Medulla oblongata (tissue), 1 donor: Measurements from ENCODE around the gene C10orf67.
"Not testable (repeated sequence)": the region's sequence is repeated elsewhere in the genome, so short reads cannot be mapped to it uniquely, and the experiment has no call there.

Experiments
- DNase-seq: peaks from one replicate; pipeline ENCODE4 v3.0.0-alpha.2; 2015; ENCODE audit errors: extremely low spot score

Gene C10orf67

GRCh38 chr10:23344241-23344841, at the start of gene C10orf67:
Gene C10orf67, minus strand, starts transcription at chr10:23344797. Its CDS starts 23 bp downstream, at chr10:23344774.
- DNase-seq = peak; percentile 68

- DNase-seq = no peak
Observed at GRCh38 chr10:23391821-23392220, 47.2 kb upstream of the C10orf67 start.

DNA sequence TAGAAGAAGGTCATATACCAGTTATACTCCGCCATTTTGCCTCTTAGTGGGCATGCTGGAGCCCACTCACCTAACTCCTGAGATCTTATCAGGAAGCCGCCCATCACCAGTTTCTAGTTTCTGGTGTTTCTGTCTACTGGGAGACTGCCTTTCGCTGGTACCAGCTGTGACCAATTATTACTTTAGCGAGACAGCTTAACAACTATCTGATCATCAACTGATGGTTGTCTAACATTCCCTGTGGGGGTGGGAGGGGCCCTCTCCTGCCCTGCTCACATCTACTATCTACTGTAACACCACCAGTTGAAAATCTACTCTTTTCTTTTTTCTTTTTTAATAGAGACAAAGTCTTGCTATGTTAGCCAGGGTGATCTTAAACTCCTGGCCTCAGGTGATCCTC, 46.2 kb upstream of the C10orf67 start:
- no peak for DNase-seq

- not testable (repeated sequence) for DNase-seq
Observed at GRCh38 chr10:23390408-23390807, 45.8 kb upstream of the C10orf67 start.

DNA sequence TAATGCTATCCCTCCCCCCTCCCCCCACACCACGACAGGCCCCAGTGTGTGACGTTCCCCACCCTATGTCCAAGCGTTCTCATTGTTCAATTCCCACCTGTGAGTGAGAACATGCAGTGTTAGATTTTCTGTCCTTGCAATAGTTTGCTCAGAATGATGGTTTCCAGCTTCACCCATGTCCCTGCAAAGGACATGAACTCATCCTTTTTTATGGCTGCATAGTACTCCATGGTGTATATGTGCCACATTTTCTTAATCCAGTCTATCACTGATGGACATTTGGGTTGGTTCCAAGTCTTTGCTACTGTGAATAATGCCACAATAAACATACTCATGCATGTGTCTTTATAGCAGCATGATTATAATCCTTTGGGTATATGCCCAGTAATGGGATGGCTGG, 42.9 kb upstream of the C10orf67 start:
- not testable (repeated sequence) for DNase-seq

DNA sequence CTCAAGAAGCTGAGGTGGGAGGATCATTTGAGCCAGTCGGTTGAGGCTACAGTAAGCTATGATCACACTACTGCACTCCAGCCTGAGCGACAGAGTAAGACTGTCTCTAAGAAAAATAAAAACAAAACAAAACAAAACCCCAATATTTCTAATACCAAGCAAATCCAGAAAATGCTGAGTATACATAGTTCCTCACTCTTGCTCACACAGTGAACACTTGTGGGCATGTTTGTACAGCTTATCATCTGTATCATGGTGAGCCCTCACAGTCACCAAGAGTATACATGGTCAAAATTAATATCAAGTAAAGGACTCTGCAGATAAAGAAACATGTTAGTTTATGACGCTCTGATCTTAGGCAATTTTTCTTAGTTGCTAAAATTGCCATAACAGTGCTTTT, 41.5 kb upstream of the C10orf67 start:
- no peak for DNase-seq

DNA sequence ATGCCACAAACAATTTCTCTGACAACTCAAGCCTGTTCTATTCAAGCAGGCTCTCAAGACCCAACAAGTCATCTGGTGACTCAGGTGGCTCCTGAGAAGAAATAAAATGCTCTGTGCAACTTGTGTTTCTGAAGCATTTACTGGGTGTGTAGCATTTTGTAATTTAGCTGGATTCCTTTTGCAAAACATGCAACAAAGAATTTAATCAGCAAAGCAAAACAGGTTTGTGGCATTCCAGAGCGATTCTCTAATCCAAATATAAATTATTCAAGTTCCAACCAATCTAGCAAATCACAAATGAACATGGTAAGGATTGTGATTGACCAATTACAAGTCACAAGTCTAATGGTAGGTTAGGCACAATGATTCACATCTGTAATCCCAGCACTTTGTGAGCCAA, 39.8 kb upstream of the C10orf67 start:
- DNase-seq = no peak

GRCh38 chr10:23383637-23384036, 39.0 kb upstream of the C10orf67 start:
- DNase-seq = no peak

DNA sequence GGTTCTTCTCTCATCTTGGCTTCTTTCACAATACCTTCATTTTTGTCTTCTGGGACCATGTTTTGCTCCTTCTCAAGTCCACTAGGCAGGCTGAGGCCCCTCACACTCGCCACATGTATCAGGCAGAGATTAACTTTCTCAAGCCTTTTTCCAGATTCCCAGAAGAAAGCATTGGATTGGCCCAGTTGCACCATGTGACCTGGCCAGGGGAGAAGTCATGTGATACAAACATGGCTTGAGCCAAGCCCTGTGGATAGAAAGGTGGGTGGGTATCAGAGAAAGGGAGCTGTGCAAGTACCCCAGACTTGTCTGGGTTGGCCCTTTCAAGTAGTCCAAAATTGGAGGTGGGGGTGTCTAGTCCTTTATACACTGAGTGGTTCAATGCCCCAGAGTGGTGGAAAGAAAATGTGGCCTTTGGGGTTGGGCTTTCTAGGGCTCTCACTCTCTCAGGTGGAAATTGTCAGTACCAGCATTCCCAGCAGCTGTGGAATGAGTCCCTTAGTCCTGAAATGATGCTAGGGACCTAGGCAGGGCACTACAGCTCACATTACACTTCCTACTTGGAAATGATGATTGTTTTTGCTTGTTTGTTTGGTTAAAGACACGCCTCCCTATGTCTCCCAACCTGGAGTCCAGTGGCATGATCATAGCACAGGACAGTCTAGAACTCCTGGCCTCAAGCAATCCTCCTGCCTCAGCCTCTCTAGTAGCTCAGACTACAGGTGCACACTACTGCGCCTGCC, 36.9 kb upstream of the C10orf67 start:
- no peak for DNase-seq

GRCh38 chr10:23379686-23380085, 35.1 kb upstream of the C10orf67 start:
- peak; percentile 6 for DNase-seq

DNA sequence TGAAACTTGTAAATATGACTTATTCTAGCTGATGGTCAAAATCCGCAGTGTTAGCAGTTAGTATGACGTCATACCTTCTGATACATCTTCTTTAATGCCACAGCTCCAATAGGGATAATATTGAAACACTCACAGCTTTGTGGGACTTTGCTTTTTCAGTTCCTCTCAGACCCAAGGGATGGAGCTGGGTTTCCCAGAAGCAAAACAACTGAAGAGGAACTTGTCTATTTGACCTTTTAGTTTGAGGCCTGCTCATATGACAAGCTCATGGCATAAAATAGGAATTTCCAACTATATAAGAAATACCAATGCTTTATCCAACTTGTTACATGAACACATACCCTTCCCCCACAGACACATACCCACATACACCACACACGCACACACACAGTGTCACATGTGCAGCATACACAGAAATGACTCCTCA, 31.6 kb upstream of the C10orf67 start:
- DNase-seq = peak; percentile 72

DNA sequence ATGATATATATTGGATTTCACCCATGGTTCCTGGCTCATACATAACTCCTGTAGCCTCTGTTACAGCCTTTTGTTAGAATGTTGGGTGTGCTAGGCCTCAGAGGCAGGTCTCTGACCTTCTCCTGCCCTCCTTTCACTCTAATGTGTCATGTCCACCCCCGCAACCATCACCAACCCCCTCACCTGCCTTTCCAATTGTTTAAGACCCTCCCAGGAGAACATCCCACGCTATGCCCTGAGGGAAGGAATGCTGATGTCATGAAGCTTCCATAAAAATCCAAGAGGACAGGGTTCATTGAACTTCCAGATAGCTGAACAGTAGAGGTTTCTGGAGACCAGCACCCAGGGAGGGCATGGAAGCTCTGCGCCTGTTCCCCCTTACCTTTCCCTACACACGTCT, 30.8 kb upstream of the C10orf67 start:
- no peak for DNase-seq

DNA sequence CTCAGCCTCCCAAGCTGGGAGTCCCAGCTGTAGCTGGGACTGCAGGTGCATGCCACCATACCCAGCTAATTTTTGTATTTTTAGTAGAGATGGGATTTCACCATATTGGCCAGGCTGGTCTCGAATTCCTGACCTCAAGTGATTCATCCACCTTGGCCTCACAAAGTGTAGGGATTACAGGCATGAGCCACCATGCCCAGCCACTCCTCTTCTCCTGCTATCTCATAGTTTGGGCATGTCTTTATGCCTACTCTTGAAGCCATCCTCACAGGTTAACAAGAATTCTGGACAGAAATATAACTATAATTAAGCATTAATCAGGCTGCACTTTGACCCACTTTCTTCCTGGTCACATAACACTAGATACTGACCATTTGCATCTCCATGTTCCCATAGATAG, 28.6 kb upstream of the C10orf67 start:
- no peak for DNase-seq

DNA sequence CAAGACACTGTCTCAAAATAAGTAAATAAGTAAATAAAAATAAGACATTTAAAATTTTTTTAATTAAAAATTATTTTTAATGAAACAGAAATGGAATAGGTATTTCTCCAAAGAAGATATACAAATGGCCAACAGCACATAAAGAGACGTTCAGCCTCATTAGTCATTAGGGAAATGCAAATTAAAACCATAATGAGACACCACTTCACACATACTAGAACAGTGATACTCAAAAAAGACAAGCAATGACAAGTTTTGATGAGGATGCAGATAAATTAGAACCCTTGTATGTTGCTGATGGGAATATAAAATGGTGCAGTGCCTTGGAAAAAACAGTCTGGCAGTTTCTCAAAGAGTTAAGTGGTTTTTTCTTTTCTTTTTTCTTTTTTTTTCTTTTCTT, 26.5 kb upstream of the C10orf67 start:
- DNase-seq = no peak

GRCh38 chr10:23370106-23370505, 25.5 kb upstream of the C10orf67 start:
- DNase-seq = no peak

DNA sequence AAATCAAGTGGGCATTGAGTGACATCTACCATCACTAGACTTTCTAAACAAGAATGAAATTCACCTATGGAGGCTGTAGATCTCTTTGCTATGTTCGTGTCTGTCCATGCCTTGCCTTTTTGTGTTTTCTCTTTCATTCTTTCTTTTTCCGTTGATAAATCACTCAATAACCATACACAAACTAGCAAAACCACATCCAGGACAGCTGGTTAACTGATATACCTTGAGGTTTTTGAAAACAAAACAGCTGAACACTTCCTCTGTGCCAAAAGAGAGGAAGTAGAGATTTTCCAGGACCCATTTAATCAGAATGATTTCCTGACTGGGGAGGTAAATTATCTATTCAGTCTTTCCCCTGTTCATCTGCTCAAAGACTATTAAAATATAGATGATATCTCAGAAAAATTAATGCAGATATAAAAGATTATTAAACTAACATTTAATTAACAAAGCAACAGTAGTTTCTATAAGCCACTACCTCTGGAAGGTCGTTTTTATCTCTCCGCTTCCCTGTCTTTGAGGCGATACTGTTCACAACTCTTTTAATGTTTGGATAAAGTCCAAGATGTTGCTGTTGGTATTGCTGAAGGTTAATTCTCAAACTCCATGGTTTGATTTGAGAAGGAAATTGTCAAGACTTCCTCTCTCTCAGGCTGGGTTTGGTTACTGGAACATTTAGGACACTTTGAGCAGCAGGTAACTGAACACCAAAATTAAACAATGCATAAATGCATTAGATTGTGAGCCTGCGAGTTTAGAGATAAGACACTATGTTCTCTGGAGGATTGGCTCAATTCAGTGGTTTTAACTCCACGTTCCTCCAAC, 24.4 kb upstream of the C10orf67 start:
- DNase-seq = no peak

DNA sequence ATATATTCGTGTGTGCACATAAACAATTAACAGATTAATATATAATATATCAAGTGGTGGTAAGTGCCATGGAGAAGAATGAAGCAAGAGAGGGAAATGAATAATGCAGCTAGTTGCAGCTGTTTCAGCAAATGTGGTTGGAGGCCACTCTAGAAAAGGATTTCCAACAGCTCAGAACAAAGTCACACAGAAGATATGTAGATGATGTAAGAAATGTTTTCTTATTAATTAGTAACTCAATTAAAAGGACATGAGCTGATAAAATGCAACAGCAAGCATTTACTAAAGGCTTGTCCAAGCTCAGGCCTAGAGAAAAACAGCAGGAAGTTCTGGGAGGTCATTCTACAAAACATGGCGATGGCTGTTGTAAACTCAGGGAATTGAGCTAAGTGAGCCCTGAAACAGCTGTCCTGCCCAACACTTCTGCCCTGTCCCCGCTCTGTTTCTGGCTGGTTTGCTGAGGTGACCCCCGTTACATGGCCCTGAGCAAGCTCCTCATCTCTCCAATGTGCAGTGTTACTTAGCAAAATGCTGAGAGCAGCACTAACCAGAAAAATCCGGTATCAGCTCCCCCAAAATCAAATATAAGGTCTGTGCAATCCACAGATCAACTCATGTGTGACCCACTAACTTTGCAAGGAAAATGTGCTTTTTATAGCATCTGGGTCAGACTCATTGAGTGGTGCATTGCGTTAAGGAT, 23.4 kb upstream of the C10orf67 start:
- DNase-seq = no peak

GRCh38 chr10:23365417-23366030, 20.9 kb upstream of the C10orf67 start:
- not testable (repeated sequence) for DNase-seq

- DNase-seq = no peak
Observed at GRCh38 chr10:23364378-23364777, 19.8 kb upstream of the C10orf67 start.

GRCh38 chr10:23363793-23364135, 19.2 kb upstream of the C10orf67 start:
- DNase-seq = no peak

- no peak for DNase-seq
Observed at GRCh38 chr10:23362879-23363792, 18.5 kb upstream of the C10orf67 start.
